ENCODE data around the gene FOXN1.

DNA sequence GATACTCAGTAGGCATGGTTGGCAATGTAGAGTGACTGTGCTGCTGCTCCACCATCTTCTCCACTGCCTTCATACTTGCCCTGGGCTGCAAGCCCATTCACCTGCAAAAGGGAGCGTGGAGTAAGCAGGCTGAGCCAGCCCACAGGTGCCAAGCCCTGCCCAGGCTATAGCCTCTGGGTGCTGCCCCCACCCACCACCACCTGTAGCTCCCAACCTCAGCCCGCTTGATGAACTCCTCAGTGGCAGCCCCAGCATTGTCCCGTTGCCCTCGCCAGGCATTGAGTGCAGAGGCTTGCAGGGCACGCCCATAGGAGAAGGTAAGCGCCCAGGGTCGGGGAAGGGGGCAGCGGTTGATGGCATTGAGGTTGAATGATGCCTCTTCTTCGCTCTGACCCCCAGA is 67.4 kb downstream of the FOXN1 start:
- TF ChIP-seq POLR2A (IDR thresholded peaks at IDR 0.05; ENCODE audit: low read depth, low read length): no peak
- no peak for TF ChIP-seq TAF1 (IDR thresholded peaks at IDR 0.05; ENCODE audit: low read depth, low read length)
- no peak for TF ChIP-seq POLR2AphosphoS5 (IDR thresholded peaks at IDR 0.05; ENCODE audit: low read depth, low read length)
- no peak for TF ChIP-seq PAX5 (IDR thresholded peaks at IDR 0.05; ENCODE audit: insufficient read depth, low read length, severe bottlenecking)
- TF ChIP-seq POU2F2 (IDR thresholded peaks at IDR 0.05; ENCODE audit: low read depth, low read length): no peak
- TF ChIP-seq SPI1 (IDR thresholded peaks at IDR 0.05; ENCODE audit: low read depth, low read length): no peak

All from GM12891 (cell line).